Small intestine (tissue), 7 donors: ENCODE results near the gene SEPTIN7. TPM values are rescaled to one million over a fixed set of nuclear protein-coding genes. Genes with fewer than 3 reads are reported as not detected.

Experiments
- DNase-seq, 2 donors: peaks; one replicate each; pipeline versions ENCODE4 v3.0.0 to v3.0.0-alpha.2; 2013
- FAIRE-seq: peaks from 2 replicates; lab custom pipeline; 2012; peaks lifted over from hg19 to GRCh38; lab: Jason Lieb, UNC
- H3K27ac ChIP-seq, 3 donors: one replicate each; pipeline ENCODE4 v1.5.1; 2013; ENCODE audit warnings: low read length in 2 of 3, mild to moderate bottlenecking in 2 of 3, control low read depth in 1 of 3, inconsistent platforms in 1 of 3, low read depth in 1 of 3, moderate library complexity in 1 of 3
- H3K27me3 ChIP-seq, 3 donors: one replicate each; pipeline ENCODE4 v1.6.1; 2013; ENCODE audit warnings: low read length in 3 of 3, inconsistent platforms in 1 of 3; ENCODE audit not compliant: control insufficient read depth in 3 of 3, insufficient read depth in 3 of 3
- H3K36me3 ChIP-seq, 3 donors: one replicate each; pipeline ENCODE4 v1.6.1; 2013; ENCODE audit warnings: low read length in 3 of 3, inconsistent platforms in 1 of 3, low read depth in 1 of 3, mild to moderate bottlenecking in 1 of 3, moderate library complexity in 1 of 3; ENCODE audit not compliant: control insufficient read depth in 3 of 3, insufficient read depth in 2 of 3
- H3K4me1 ChIP-seq, 3 donors: one replicate each; pipeline ENCODE4 v1.6.1; 2013; ENCODE audit warnings: low read length in 2 of 3, inconsistent platforms in 1 of 3, low read depth in 1 of 3, mild to moderate bottlenecking in 1 of 3, moderate library complexity in 1 of 3; ENCODE audit not compliant: control insufficient read depth in 3 of 3, insufficient read depth in 2 of 3
- H3K4me3 ChIP-seq, 3 donors: one replicate each; pipeline ENCODE4 v1.5.1; 2013; ENCODE audit warnings: low read length in 3 of 3, control low read depth in 1 of 3, inconsistent platforms in 1 of 3, low read depth in 1 of 3, mild to moderate bottlenecking in 1 of 3, moderate library complexity in 1 of 3
- H3K9me3 ChIP-seq, 2 donors: one replicate each; pipeline ENCODE4 v1.6.1; 2013; ENCODE audit warnings: low read depth in 1 of 2, low read length in 1 of 2; ENCODE audit not compliant: control insufficient read depth in 2 of 2, insufficient read depth in 1 of 2
- whole genome bisulfite sequencing, 3 donors: extraction: QIAGEN DNeasy Blood & Tissue Kit; methylation state at CpG; one replicate each; pipeline ENCODE4 v1.1.7; 2013; 5-methylcytosine and 5-hydroxymethylcytosine counted together
- polyA plus RNA-seq, 4 donors: library from polyadenylated mRNA; stranded (reverse) in 3 of 4; unstranded in 1 of 4; fragments of 200-250 nt in 3 of 4; fragments of 120-200 nt in 1 of 4; gene quantifications; one replicate each; pipeline versions ENCODE4 v1.2.1 to v1.2.3, GENCODE V29; 2013
- donor health status: healthy with polysubstance abuse.
- donor health status: control.
- donor health status: control.
- donor health status: Bipolar disorder and iron deficiency.
- donor health status: healthy.

Gene SEPTIN7
- polyA plus RNA-seq, 4 donors: 80.1 to 169 (median 98.0) TPM

GRCh38 chr7:35805876-35806275 lies 5.0 kb downstream of the SEPTIN7 start:
- no peak overlapping the region for H3K4me3 ChIP-seq
- no peak for DNase-seq
- no peak overlapping the region for H3K27ac ChIP-seq
- H3K36me3 ChIP-seq: no peaks in the 10 kb centered on the region
- H3K9me3 ChIP-seq: no peaks in the 10 kb centered on the region
- 46 to 72% (median 67%) methylated on average over 3 of the region's 3 CpGs for WGBS, 3 donors
- FAIRE-seq: no peak
- H3K27me3 ChIP-seq: no peaks in the 10 kb centered on the region
- peaks cover 0 to 16% (median 11%) of the 10 kb centered on the region in 3 donors for H3K4me1 ChIP-seq

GRCh38 chr7:35816514-35816913 lies 15.7 kb downstream of the SEPTIN7 start:
- no peak for FAIRE-seq
- Histone ChIP-seq H3K27ac (no peak overlapping the region), H3K4me1 (peaks cover 0 to 4% (median 0%) of the 10 kb centered on the region in 3 donors), H3K4me3 (no peak overlapping the region), H3K36me3 (peaks cover 0 to 2% (median 0%) of the 10 kb centered on the region in 3 donors), H3K9me3 (peaks cover 0 to 7% of the 10 kb centered on the region in 2 donors), H3K27me3 (no peaks in the 10 kb centered on the region)
- 81 to 92% (median 88%) methylated on average over 1 of the region's 1 CpG for WGBS, 3 donors
- no peak for DNase-seq

- peaks cover 0 to 13% of the 10 kb centered on the region in 2 donors for H3K9me3 ChIP-seq
- no peak for DNase-seq
- H3K4me3 ChIP-seq: no peak overlapping the region
- H3K27me3 ChIP-seq: no peaks in the 10 kb centered on the region
- no peak for FAIRE-seq
- peaks cover 0 to 2% (median 0%) of the 10 kb centered on the region in 3 donors for H3K4me1 ChIP-seq
- H3K36me3 ChIP-seq: peaks cover 0 to 2% (median 0%) of the 10 kb centered on the region in 3 donors
- 84 to 95% (median 88%) methylated on average over 2 of the region's 2 CpGs for WGBS, 3 donors
- H3K27ac ChIP-seq: no peak overlapping the region
Measured at GRCh38 chr7:35817181-35817580, 16.3 kb downstream of the SEPTIN7 start.

GRCh38 chr7:35817930-35818329 lies 17.1 kb downstream of the SEPTIN7 start:
- H3K4me1 ChIP-seq: no peaks in the 10 kb centered on the region
- H3K4me3 ChIP-seq: no peak overlapping the region
- peaks cover 0 to 15% of the 10 kb centered on the region in 2 donors for H3K9me3 ChIP-seq
- H3K27ac ChIP-seq: no peak overlapping the region
- WGBS, 3 donors: 86 to 88% (median 86%) methylated on average over 2 of the region's 2 CpGs
- H3K27me3 ChIP-seq: no peaks in the 10 kb centered on the region
- FAIRE-seq: no peak
- DNase-seq: no peak
- peaks cover 0 to 4% (median 0%) of the 10 kb centered on the region in 3 donors for H3K36me3 ChIP-seq

- Histone ChIP-seq H3K4me3 (no peak overlapping the region), H3K9me3 (peaks cover 0 to 15% of the 10 kb centered on the region in 2 donors), H3K27ac (no peak overlapping the region), H3K4me1 (no peaks in the 10 kb centered on the region), H3K27me3 (no peaks in the 10 kb centered on the region), H3K36me3 (peaks cover 0 to 4% (median 0%) of the 10 kb centered on the region in 3 donors)
- DNase-seq (no peak), FAIRE-seq (no peak)
Measured at GRCh38 chr7:35818513-35818912, 17.7 kb downstream of the SEPTIN7 start.

- Histone ChIP-seq H3K4me1 (no peaks in the 10 kb centered on the region), H3K27ac (no peak overlapping the region), H3K9me3 (peaks cover 0 to 15% of the 10 kb centered on the region in 2 donors), H3K4me3 (no peak overlapping the region), H3K27me3 (no peaks in the 10 kb centered on the region), H3K36me3 (peaks cover 0 to 4% (median 0%) of the 10 kb centered on the region in 3 donors)
- FAIRE-seq (no peak), DNase-seq (no peak)
- WGBS, 3 donors: 67 to 77% (median 71%) methylated on average over 3 of the region's 3 CpGs
Measured at GRCh38 chr7:35819310-35819709, 18.5 kb downstream of the SEPTIN7 start.

GRCh38 chr7:35819954-35820703 lies 19.3 kb downstream of the SEPTIN7 start:
- 71 to 83% (median 77%) methylated on average over 3 of the region's 3 CpGs for WGBS, 3 donors
- Histone ChIP-seq H3K9me3 (peaks cover 0 to 13% of the 10 kb centered on the region in 2 donors), H3K27me3 (no peaks in the 10 kb centered on the region), H3K27ac (no peak overlapping the region), H3K4me3 (no peak overlapping the region), H3K4me1 (peaks cover 0 to 4% (median 0%) of the 10 kb centered on the region in 3 donors), H3K36me3 (peaks cover 0 to 4% (median 0%) of the 10 kb centered on the region in 3 donors)
- DNase-seq (no peak), FAIRE-seq (no peak)

GRCh38 chr7:35820858-35821257 lies 20.0 kb downstream of the SEPTIN7 start:
- Histone ChIP-seq H3K27ac (no peak overlapping the region), H3K4me3 (no peak overlapping the region), H3K4me1 (peaks cover 0 to 6% (median 0%) of the 10 kb centered on the region in 3 donors), H3K36me3 (peaks cover 0 to 4% (median 0%) of the 10 kb centered on the region in 3 donors), H3K27me3 (no peaks in the 10 kb centered on the region), H3K9me3 (peaks cover 0 to 13% of the 10 kb centered on the region in 2 donors)
- WGBS, 3 donors: 91 to 100% (median 96%) methylated on average over 1 of the region's 1 CpG
- no peak for FAIRE-seq
- no peak for DNase-seq
